NCI-H748 treated with DMSO at 0.1 percent for 48 hours (cell line): ENCODE results near the gene RUVBL2.

Experiments used
- DNase-seq: peaks from one replicate; lab custom pipeline; 2025; lab: John Stamatoyannopoulos, UW

RUVBL2 gene

GRCh38 chr19:48993175-48994034 lies at the start of gene RUVBL2, which contains the start of gene GYS1:
Gene RUVBL2 (plus strand): TSS chr19:48993887. CDS start chr19:48993912, 25 bp downstream.
Gene GYS1 (minus strand): TSS chr19:48993309. CDS start chr19:48993112, 197 bp downstream.
- DNase-seq: peak; percentile 99

- DNase-seq: no peak
Observed at GRCh38 chr19:48945415-48945814, 48.3 kb upstream of the RUVBL2 start.

DNA sequence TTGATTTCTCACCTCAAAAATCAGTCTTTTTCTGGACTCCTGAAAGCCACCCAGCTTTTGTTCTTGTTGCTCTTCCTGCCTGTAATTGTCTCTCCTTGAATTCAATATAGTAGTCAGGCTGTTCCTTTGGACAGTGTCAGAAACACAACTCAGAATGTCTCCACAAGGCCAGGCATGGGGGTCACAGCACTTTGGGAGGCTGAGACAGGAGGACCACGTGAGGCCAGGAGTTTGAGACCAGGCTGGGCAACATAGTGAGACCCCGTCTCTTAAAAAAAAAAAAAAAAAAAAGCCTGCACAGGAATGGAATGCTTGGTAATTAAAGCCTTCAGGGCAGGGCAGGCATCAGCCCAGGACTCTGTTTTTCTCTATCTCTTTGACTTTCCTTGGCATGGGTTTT lies 47.9 kb upstream of the RUVBL2 start:
- DNase-seq: no peak

- DNase-seq: no peak
Observed at GRCh38 chr19:48946463-48947257, 47.0 kb upstream of the RUVBL2 start.

DNA sequence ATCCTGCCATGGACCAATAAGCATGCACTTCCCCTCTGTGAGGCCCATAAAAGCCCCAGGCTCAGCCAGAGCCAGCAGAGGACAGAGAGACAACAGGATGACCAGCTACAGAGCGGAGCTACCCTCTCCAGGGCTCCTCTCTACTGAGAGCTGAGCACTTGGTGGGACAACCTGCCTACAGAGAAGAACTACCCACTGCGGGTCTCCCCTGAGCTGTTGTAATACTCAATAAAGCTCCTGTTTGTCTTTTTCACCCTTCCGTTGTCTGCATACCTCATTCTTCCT lies 46.5 kb upstream of the RUVBL2 start:
- DNase-seq: no peak

- no peak for DNase-seq
Observed at GRCh38 chr19:48950159-48950558, 43.5 kb upstream of the RUVBL2 start.

DNA sequence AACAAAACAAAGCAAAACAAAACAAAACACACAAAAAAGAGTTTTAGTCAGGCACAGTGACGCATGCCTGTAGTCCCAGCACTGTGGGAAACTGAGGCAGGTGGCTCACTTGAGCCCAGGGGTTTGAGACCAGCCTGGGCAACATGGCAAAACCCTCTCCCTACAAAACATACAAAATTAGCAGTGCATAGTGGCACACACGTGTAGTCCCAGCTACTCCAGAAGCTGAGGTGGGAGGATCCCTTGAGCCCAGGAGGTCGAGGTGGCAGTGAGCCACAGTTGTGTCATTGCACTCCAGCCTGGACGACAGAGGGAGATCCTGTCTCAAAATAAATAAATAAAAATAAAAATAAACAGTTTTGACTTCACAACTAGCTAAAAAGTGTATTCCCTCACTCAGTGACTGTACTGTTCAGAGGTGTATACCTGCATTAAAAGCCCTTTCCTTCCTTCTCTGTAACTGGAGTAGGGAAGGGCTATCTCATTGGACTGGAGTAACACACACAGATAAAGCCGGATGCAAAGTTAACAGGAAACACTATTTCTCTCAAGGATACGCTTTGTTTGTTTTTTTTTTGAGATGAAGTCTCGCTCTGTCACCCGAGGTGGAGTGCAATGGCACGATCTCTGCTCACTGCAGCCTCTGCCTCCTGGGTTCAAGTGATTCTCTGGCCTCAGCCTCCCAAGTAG lies 42.7 kb upstream of the RUVBL2 start:
- no peak for DNase-seq

GRCh38 chr19:48953141-48953540 lies 40.5 kb upstream of the RUVBL2 start:
- DNase-seq: no peak

- no peak for DNase-seq
Observed at GRCh38 chr19:48953990-48954594, 39.6 kb upstream of the RUVBL2 start.

DNA sequence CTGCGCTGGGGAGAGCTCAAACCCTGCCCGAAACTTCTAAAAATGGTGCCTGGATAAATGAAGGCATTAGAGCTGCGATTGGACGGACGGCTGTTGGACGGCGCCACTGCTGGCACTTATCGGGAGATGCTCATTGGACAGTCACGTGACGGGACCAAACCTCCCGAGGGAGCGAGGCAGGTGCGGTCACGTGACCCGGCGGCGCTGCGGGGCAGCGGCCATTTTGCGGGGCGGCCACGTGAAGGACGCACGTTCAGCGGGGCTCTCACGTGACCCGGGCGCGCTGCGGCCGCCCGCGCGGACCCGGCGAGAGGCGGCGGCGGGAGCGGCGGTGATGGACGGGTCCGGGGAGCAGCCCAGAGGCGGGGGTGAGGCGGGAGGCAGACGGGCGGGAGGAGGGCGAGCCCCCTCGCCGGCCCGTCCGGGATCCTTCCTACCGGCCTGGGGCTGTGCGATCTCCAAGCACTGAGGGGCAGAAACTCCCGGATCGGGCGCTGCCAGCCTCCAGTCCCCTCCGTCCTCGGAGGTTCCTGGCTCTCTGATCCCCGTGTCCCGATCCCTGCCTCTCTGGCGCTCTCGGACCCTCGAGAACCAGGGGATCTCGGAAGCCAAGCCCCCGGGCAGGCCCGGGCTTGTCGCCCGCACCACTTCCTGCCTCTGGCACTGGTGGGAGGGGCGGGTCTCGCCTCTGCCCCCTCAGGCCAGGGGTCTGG lies 38.9 kb upstream of the RUVBL2 start, which contains the start of gene BAX:
BAX (plus strand) TSS at position 281 of the 713 bp plus-strand sequence; CDS start at position 335, 54 bp downstream.
- DNase-seq: peak; percentile 94

DNA sequence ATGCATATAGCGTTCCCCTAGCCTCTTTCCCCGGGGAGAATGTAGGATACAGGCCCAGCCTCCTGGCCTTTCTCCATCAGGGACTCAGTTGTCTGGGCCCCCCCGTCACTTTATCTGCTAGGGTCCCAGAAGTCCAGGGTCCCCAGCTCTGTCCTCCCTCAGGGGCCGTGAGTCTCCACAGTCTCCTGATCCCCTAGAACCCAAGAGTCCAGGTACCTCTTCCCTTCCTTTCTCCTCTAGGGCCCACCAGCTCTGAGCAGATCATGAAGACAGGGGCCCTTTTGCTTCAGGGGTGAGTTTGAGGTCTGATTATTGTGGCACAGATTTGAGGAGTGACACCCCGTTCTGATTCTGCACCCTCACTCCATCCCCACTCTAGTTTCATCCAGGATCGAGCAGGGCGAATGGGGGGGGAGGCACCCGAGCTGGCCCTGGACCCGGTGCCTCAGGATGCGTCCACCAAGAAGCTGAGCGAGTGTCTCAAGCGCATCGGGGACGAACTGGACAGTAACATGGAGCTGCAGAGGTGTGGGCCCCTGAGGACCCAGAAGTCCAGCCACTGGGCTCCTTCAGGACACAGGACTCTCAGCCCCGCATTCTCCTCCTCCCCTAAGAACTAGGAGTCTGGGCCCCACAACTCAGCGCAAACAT lies 38.3 kb upstream of the RUVBL2 start:
- no peak for DNase-seq

- no peak for DNase-seq
Observed at GRCh38 chr19:48958006-48958405, 35.7 kb upstream of the RUVBL2 start.

GRCh38 chr19:48959341-48960239 lies 34.1 kb upstream of the RUVBL2 start:
- DNase-seq: no peak

GRCh38 chr19:48961051-48961649 lies 32.5 kb upstream of the RUVBL2 start:
- DNase-seq: no peak

DNA sequence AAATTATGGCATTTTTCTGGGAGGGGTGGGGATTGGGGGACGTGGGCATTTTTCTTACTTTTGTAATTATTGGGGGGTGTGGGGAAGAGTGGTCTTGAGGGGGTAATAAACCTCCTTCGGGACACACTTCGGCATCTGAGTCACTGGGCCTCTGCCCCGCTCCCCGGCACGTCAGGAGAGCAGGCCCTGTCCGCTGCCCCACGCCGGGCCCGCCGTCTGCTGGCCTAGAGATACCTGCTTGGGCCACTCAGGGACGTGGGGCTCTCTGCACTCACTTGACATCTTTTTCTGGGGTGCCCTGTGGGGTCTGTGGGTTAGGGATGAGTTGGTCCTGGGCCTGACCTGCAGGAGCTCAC lies 32.0 kb upstream of the RUVBL2 start:
- no peak for DNase-seq

DNA sequence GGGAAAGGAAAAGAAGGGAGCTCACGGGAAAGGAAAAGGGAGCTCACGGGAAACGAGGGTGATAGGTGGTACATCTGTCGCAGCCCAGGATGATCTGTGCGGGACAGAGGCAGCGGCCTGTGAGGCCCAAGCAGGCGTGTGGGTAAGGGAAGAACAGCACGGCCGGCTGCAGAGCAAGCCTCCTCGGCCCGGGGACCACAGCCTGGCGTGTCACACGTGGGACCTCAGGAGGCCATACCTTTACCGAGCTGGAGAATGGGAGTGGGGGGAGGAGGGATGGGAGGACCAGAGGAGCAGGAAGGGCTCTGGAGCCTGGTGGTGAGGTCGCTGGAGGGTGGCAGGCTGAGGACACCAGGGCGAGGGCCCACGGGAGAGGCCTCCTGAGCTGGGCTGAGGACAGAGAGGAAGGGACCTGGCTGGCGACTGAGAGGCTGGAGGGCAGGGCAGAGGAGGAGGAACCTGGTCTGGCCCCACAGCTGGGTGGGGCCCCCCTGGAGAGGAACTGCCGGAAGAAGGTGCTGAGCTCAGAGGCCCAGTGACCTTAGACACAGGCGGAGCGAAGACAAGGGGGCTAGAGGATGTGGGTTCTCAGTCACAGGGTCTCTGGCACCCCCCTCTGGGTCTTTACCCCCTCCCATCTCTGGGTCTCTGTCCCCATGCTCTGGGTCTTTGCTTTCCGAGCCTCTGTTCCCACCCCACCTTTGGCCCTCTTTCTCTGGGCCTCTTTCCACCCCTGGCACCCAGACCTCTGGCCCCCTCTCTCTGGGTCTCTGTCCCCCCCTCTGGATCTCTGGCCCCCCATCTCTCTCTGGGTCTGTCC lies 31.4 kb upstream of the RUVBL2 start:
- DNase-seq: no peak

GRCh38 chr19:48962849-48963165 lies 30.9 kb upstream of the RUVBL2 start:
- DNase-seq: no peak

DNA sequence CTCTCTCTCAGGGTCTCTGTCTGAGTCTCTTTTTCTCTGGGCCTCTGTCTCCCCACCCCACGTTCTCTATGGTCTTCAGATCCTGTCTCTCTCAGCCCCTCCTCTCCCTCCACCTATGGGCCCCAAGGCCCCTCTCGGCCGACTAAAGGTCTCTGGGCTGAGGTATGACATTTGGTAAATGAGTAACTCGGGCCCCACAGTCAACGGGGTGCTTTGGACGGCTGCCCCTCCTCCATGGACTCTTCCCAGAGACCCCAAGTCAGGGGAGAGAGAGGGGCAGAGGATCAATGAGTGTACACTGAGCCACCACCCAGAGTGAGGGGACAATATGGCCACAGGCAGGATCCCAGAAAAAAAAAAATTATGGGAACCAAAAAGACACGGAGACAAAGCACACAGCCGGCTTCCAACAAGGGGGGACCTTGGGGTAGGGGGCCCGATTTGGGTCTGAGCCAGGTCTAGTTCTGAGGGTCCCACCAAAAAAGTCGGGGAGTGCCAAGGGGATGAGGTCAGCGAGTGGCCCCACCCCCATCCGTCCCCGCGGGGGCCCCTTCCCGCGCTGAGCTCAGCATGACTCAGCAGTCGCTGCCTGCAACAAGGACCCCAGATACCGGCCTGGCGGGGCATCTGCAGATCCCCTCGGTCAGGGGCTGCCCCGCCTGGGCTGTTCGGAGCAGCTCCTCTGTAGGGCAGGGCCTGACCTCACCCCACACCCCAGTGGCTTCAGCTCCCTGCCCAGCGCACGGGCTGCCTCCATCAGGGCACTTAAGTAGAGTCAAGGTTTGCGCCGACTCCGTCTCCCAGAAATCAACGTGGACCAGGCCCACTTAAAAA lies 30.1 kb upstream of the RUVBL2 start:
- no peak for DNase-seq
